Parathyroid adenoma (tissue), 2 donors: ENCODE measurements around the gene NFATC2.

ENCODE experiments used
- H2AFZ ChIP-seq: fragments of 300-600 bp; sonication (generic); one replicate; pipeline ENCODE4 v1.7.0; 2017; ENCODE audit warnings: antibody characterized with exemption, mild to moderate bottlenecking
- H3K27ac ChIP-seq: fragments of 300-600 bp; sonication (generic); one replicate; pipeline ENCODE4 v1.7.0; 2017
- H3K27me3 ChIP-seq: fragments of 300-600 bp; sonication (generic); one replicate; pipeline ENCODE4 v1.7.0; 2017; ENCODE audit warnings: low read length; ENCODE audit not compliant: control insufficient read depth, insufficient read depth
- H3K36me3 ChIP-seq: fragments of 300-600 bp; sonication (generic); one replicate; pipeline ENCODE4 v1.7.0; 2017; ENCODE audit warnings: low read length; ENCODE audit not compliant: control insufficient read depth, insufficient read depth
- H3K4me1 ChIP-seq: fragments of 300-600 bp; sonication (generic); one replicate; pipeline ENCODE4 v1.7.0; 2017; ENCODE audit warnings: control low read depth
- H3K4me2 ChIP-seq: fragments of 300-600 bp; sonication (generic); one replicate; pipeline ENCODE4 v1.7.0; 2017; ENCODE audit warnings: low read length
- H3K4me3 ChIP-seq: fragments of 300-600 bp; sonication (generic); one replicate; pipeline ENCODE4 v1.7.0; 2017; ENCODE audit warnings: low read depth, low read length
- H3K79me2 ChIP-seq: fragments of 300-600 bp; sonication (generic); one replicate; pipeline ENCODE4 v1.7.0; 2017; ENCODE audit warnings: control low read depth
- H3K9ac ChIP-seq: fragments of 300-600 bp; sonication (generic); one replicate; pipeline ENCODE4 v1.7.0; 2017; ENCODE audit warnings: mild to moderate bottlenecking
- H3K9me3 ChIP-seq: fragments of 300-600 bp; sonication (generic); one replicate; pipeline ENCODE4 v1.7.0; 2017; ENCODE audit warnings: low read length; ENCODE audit not compliant: control insufficient read depth
- TF ChIP-seq, protein P1 (sequence below): fragments of 300-600 bp; sonication (generic); IDR thresholded peaks from one replicate; pipeline ENCODE4 v1.7.0; 2017; ENCODE audit warnings: antibody characterized with exemption, mild to moderate bottlenecking
- donor health status: primary hyperparathyroidism.

Gene NFATC2

DNA sequence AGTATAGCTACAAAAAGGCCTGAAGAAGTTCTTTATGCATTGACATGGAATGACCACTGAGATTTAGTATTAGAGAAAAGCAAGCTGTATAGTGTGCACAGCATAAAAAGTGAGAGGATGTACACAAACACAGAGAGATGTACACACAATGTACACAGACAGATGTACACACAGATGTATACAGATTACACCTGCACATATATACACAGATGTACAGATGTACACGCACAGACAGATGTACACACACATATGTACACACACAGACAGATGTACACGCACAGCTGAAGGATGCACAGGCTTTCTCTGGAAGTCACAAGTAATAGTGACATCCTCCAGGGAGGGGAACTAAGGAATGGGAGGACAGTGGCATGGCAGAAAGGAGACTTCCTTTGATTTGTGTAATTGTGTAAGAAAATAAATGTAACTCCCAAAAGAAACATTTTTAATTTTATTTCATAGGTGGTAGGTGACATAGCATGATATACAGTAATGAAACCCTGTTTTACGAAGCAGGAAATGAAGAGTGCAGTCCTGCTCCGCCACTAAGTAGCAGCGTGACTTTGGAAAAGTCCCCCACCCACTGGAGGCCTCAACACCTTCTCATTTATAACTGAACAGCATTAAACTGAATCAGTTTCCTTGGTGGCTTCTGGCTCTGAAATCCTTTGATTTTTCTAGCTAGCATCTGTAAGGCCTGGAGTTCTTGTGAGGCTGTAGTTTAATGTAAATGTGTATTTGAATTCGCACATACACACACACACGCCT lies 14.1 kb downstream of the NFATC2 start:
- Histone ChIP-seq H2AFZ (no peak overlapping the region), H3K27ac (no peak overlapping the region), H3K9me3 (no peaks in the 10 kb centered on the region), H3K27me3 (no peaks in the 10 kb centered on the region), H3K4me3 (no peak overlapping the region), H3K4me2 (no peak overlapping the region), H3K9ac (no peak overlapping the region), H3K36me3 (no peaks in the 10 kb centered on the region), H3K4me1 (no peaks in the 10 kb centered on the region), H3K79me2 (no peaks in the 10 kb centered on the region)
- TF ChIP-seq, protein P1, sequence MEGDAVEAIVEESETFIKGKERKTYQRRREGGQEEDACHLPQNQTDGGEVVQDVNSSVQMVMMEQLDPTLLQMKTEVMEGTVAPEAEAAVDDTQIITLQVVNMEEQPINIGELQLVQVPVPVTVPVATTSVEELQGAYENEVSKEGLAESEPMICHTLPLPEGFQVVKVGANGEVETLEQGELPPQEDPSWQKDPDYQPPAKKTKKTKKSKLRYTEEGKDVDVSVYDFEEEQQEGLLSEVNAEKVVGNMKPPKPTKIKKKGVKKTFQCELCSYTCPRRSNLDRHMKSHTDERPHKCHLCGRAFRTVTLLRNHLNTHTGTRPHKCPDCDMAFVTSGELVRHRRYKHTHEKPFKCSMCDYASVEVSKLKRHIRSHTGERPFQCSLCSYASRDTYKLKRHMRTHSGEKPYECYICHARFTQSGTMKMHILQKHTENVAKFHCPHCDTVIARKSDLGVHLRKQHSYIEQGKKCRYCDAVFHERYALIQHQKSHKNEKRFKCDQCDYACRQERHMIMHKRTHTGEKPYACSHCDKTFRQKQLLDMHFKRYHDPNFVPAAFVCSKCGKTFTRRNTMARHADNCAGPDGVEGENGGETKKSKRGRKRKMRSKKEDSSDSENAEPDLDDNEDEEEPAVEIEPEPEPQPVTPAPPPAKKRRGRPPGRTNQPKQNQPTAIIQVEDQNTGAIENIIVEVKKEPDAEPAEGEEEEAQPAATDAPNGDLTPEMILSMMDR = no peak

DNA sequence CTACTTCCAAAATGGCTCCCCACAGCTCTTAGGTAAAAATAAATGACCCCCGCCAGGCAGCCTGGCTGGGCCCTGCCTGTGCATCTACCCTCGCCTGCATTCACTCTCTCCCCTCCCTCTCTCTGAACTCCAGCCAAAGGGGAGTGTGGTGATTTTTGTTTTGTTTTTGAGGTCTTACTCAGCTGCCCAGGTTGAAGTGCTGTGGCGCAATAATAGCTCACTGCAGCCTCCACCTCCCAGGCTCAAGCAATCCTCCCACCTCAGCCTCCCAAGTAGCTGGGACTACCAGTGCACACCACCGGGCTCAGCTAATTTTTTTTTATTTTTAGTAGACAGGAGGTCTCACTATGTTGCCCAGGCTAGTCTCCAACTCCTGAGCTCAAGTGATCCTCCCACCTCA lies 15.8 kb downstream of the NFATC2 start:
- Histone ChIP-seq H3K9ac (no peak overlapping the region), H3K36me3 (no peaks in the 10 kb centered on the region), H3K4me2 (no peak overlapping the region), H3K27me3 (no peaks in the 10 kb centered on the region), H3K4me3 (no peak overlapping the region), H3K9me3 (no peaks in the 10 kb centered on the region), H2AFZ (no peak overlapping the region), H3K79me2 (no peaks in the 10 kb centered on the region), H3K27ac (no peak overlapping the region), H3K4me1 (no peaks in the 10 kb centered on the region)
- TF ChIP-seq, protein P1 = no peak

DNA sequence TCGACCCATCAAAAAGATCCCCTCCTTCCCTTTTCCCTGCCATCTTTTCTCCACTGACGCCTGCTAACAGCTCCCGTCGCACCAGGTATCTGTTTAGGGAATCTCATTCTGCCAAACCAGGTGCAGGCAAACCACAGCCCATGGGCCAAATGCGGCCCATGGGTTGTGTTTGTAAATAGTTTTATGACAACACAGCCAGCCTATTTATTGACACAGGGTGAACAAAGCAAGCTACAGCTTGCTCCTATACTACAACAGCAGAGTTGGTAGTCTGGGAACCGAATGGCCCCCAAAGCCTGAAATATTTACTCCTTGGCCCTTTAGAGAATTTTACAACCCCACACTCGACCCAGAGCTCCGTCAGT lies 16.4 kb downstream of the NFATC2 start:
- H2AFZ ChIP-seq = no peak overlapping the region
- H3K4me2 ChIP-seq = no peak overlapping the region
- TF ChIP-seq, protein P1 = no peak
- H3K36me3 ChIP-seq = no peaks in the 10 kb centered on the region
- H3K9me3 ChIP-seq = no peaks in the 10 kb centered on the region
- no peaks in the 10 kb centered on the region for H3K79me2 ChIP-seq
- no peak overlapping the region for H3K27ac ChIP-seq
- H3K4me1 ChIP-seq = no peaks in the 10 kb centered on the region
- no peak overlapping the region for H3K9ac ChIP-seq
- no peak overlapping the region for H3K4me3 ChIP-seq
- no peaks in the 10 kb centered on the region for H3K27me3 ChIP-seq

DNA sequence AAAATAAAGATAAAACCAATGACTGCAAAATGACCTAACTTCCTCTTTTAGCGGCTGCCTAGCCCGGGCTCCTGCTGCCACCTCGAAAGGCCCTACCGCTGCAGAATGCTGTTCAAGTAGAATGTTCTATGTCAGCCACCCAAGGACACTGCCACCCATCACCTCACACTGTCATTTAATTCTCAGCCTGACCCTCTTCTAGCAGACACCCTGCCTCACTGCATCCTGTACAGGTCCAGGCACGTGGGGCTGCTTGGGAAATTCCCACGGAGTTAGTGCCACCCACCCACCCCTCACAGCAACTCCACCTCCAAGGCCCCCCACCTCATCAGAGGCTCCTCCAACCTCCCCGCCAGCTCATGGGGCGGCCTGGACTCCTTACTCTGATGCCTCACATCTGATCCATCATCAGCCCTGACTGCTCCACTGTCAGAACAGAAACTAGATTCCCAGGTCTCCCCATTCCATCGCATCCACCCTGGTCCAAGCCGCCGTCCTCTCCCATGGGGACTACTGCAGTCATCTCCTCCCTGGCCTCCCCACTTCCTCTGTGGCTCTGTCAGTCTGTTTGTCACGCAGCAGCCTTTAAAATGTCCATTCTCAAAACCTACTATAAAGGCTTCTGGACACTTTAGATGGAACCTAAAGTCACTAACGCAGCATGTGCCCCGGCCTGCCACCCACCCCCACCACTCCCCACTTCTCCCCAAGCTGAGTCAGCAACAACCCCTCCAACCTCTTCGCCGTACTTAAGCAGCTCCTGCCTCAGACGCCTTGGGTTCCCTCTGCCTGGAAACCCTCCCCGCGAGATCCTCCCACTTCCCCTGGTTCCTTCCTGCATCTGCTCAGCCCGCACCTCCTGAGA lies 17.0 kb downstream of the NFATC2 start:
- no peak overlapping the region for H3K9ac ChIP-seq
- no peak overlapping the region for H3K4me3 ChIP-seq
- TF ChIP-seq, protein P1 = no peak
- no peaks in the 10 kb centered on the region for H3K27me3 ChIP-seq
- no peaks in the 10 kb centered on the region for H3K4me1 ChIP-seq
- H2AFZ ChIP-seq = no peak overlapping the region
- H3K79me2 ChIP-seq = no peaks in the 10 kb centered on the region
- H3K27ac ChIP-seq = no peak overlapping the region
- no peaks in the 10 kb centered on the region for H3K9me3 ChIP-seq
- no peak overlapping the region for H3K4me2 ChIP-seq
- H3K36me3 ChIP-seq = no peaks in the 10 kb centered on the region
